Raji (cell line): Measurements from ENCODE around the gene PABPN1L.

Experiments used
- POLR2A ChIP-seq: IDR thresholded peaks from 2 replicates; pipeline ENCODE4 v1.6.1; 2011; ENCODE audit warnings: low read depth, low read length, control low read depth; ENCODE audit not compliant: insufficient read depth

The PABPN1L gene

GRCh38 chr16:88826070-88826840, 40.2 kb downstream of the PABPN1L start:
- no peak for TF ChIP-seq POLR2A

- no peak for TF ChIP-seq POLR2A
These were observed 41.3 kb downstream of the PABPN1L start for GRCh38 chr16:88825146-88825545.

- no peak for TF ChIP-seq POLR2A
These were observed 42.0 kb downstream of the PABPN1L start for GRCh38 chr16:88824256-88825077.

- no peak for TF ChIP-seq POLR2A
These were observed 44.0 kb downstream of the PABPN1L start for GRCh38 chr16:88822281-88823040.

- TF ChIP-seq POLR2A, result no peak
These were observed 45.2 kb downstream of the PABPN1L start for GRCh38 chr16:88821168-88821850.

- TF ChIP-seq POLR2A, result no peak
These were observed 46.0 kb downstream of the PABPN1L start for GRCh38 chr16:88820385-88821025.

GRCh38 chr16:88819126-88819525, 47.3 kb downstream of the PABPN1L start:
- TF ChIP-seq POLR2A, result no peak

- no peak for TF ChIP-seq POLR2A
These were observed 47.9 kb downstream of the PABPN1L start for GRCh38 chr16:88818575-88818874.

GRCh38 chr16:88817785-88818574, 48.5 kb downstream of the PABPN1L start:
- TF ChIP-seq POLR2A, result no peak

- TF ChIP-seq POLR2A, result no peak
These were observed 49.5 kb downstream of the PABPN1L start for GRCh38 chr16:88816736-88817535.

GRCh38 chr16:88815901-88816589, 50.4 kb downstream of the PABPN1L start:
- no peak for TF ChIP-seq POLR2A

GRCh38 chr16:88815227-88815626, 51.2 kb downstream of the PABPN1L start:
- no peak; the same call in 1 of the 2 replicates for TF ChIP-seq POLR2A
